Progenitor cell of endocrine pancreas (in vitro differentiated cells): ENCODE results near the gene CIB2. TPM values are rescaled to one million over a fixed set of nuclear protein-coding genes. Genes with fewer than 3 reads are reported as not detected.
A peak's percentile ranks its signal among the peaks of the same experiment; 100 is the strongest.

Experiments used
- DNase-seq: peaks from one replicate; pipeline ENCODE4 v3.0.0; 2021; ENCODE audit warnings: low spot score; ENCODE audit not compliant: unreplicated experiment
- H3K27ac Mint-ChIP-seq: 2 replicates; pipeline ENCODE4 v1.8.0; 2021; ENCODE audit warnings: mild to moderate bottlenecking, moderate library complexity, mixed read lengths
- H3K27me3 Mint-ChIP-seq: 2 replicates; pipeline ENCODE4 v1.8.0; 2021; ENCODE audit warnings: mixed read lengths
- H3K36me3 Mint-ChIP-seq: 2 replicates; pipeline ENCODE4 v1.8.0; 2022; ENCODE audit warnings: mixed read lengths; ENCODE audit not compliant: insufficient read depth
- H3K4me1 Mint-ChIP-seq: 2 replicates; pipeline ENCODE4 v1.8.0; 2021; ENCODE audit warnings: low read depth, mixed read lengths
- H3K4me3 Mint-ChIP-seq: 2 replicates; pipeline ENCODE4 v1.8.0; 2021; ENCODE audit warnings: low read depth, mild to moderate bottlenecking, moderate library complexity, mixed read lengths
- H3K9me3 Mint-ChIP-seq: 2 replicates; pipeline ENCODE4 v1.8.0; 2021; ENCODE audit warnings: low read depth, mixed read lengths
- total RNA-seq: library from RNA; stranded (reverse); gene quantifications from 2 replicates; pipeline ENCODE4 v1.2.1, GENCODE V29; 2021
- TF ChIP-seq, protein P1 (sequence below): fragments of 200-600 bp; sonication (generic); IDR thresholded peaks from one replicate; pipeline ENCODE4 v1.5.0; 2021; ENCODE audit warnings: antibody characterized with exemption, mild to moderate bottlenecking; ENCODE audit not compliant: unreplicated experiment

The CIB2 gene
- total RNA-seq, 1 donor from 2014 or later = 44.9 TPM

DNA sequence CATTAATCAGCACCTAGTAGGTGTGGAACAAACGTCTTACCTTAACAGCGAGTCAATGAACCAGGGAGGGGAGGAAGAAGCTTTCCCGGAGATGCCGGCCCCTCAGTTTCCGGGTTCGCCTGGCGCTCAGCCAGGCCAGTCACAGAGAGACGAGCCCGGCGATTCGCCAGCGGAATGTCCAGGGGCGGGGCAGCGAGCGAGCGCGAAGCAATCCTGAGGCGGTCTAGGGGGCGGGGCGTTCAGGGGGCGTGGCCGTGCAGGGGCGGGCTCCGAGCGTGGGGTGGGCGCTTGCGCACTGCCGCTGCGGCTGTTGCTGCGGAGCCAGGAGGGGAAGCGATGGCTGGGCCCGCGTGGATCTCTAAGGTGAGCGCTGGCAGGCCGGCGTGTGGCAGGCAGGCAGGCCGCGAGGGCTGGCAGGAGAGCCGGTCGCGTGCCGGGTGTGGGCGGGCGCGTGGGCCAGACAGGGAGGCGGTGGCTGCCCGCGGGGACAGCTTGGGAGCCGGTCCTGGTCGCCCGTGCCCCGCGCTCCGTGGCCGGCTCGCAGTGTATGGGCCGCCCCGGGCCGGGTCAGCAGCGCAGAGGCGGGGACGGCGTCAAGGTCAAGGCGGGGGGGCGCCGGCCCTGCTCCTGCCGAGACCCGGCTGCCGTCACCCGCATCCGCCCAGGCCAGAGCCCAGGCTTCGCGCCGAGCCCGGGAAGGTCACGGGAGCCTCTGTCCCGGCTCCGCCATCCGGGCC lies 18.0 kb upstream of the CIB2 start, which contains the start of gene IDH3A:
IDH3A (plus strand) TSS at position 295 of the 737 bp plus-strand sequence; CDS start at position 337, 42 bp downstream.
- TF ChIP-seq, protein P1, sequence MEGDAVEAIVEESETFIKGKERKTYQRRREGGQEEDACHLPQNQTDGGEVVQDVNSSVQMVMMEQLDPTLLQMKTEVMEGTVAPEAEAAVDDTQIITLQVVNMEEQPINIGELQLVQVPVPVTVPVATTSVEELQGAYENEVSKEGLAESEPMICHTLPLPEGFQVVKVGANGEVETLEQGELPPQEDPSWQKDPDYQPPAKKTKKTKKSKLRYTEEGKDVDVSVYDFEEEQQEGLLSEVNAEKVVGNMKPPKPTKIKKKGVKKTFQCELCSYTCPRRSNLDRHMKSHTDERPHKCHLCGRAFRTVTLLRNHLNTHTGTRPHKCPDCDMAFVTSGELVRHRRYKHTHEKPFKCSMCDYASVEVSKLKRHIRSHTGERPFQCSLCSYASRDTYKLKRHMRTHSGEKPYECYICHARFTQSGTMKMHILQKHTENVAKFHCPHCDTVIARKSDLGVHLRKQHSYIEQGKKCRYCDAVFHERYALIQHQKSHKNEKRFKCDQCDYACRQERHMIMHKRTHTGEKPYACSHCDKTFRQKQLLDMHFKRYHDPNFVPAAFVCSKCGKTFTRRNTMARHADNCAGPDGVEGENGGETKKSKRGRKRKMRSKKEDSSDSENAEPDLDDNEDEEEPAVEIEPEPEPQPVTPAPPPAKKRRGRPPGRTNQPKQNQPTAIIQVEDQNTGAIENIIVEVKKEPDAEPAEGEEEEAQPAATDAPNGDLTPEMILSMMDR = no peak

DNA sequence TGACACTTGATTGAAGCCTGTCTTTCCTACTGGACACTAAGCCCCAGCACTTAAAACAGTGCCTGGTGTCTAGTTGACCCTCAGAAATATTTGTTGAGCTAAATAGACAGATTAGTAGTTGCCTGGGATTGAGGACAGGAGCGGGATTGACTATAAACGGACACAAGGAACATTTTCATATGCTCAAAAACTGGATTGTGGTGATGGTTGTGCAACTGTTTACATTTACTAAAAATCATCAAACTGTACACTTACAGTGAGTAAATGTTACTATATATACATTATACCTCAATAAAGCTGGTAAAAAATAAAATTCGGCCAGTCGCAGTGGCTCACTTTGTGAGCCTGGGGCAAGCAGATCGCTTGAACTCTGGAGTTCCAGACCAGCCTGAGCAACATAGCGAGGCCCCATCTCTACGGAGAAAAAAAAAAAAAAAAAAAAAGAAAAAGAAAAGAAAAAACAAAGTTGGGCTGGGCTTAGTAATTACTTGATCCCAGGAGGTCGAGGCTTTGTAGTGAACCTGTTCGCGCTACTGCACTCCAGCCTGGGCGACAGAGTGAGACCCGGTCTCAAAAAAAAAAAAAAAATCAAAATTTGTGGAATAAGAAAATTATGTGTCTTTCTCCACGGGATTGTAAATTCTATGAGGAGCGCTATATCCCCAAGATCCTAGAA lies 17.3 kb upstream of the CIB2 start:
- peak overlapping the region; percentile 95 for H3K27ac Mint-ChIP-seq
- no peaks in the 10 kb centered on the region for H3K9me3 Mint-ChIP-seq
- H3K36me3 Mint-ChIP-seq = no peaks in the 10 kb centered on the region
- TF ChIP-seq, protein P1 = no peak
- peak overlapping the region; percentile 89 for H3K4me3 Mint-ChIP-seq
- no peaks in the 10 kb centered on the region for H3K27me3 Mint-ChIP-seq
- DNase-seq = no peak
- H3K4me1 Mint-ChIP-seq = peaks cover 11% of the 10 kb centered on the region

More for the DNA sequence above, 18.0 kb upstream of the CIB2 start, which contains the start of gene IDH3A:
- H3K27me3 Mint-ChIP-seq = no peaks in the 10 kb centered on the region
- H3K36me3 Mint-ChIP-seq = no peaks in the 10 kb centered on the region
- peak within 1 kb of the TSS; percentile 89 for H3K4me3 Mint-ChIP-seq
- DNase-seq = peak; percentile 98
- peaks cover 11% of the 10 kb centered on the region for H3K4me1 Mint-ChIP-seq
- H3K27ac Mint-ChIP-seq = peak within 1 kb of the TSS; percentile 95
- H3K9me3 Mint-ChIP-seq = no peaks in the 10 kb centered on the region

DNA sequence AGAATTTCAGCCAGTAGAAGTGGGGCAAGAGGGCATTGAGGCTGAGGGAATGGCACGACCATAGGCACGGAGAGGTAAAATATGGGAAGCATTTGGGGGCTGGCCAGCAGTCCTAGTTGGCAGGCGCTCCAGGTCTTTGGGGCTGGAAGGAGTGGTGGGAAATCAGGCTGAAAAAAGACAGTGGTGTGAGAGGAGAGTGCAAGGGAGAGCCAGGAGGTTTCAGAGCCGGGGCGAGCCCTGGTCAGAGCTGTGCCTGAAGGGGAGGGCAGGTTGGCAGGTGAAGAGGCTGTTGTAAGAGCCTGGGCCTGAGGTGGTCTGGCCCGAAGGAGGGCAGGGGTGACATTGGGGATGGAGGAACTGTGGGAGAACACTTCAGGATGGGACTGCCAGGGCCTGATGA lies 16.3 kb upstream of the CIB2 start:
- peak overlapping the region; percentile 54 for H3K4me3 Mint-ChIP-seq
- no peak for DNase-seq
- TF ChIP-seq, protein P1 = no peak
- H3K36me3 Mint-ChIP-seq = no peaks in the 10 kb centered on the region
- no peaks in the 10 kb centered on the region for H3K27me3 Mint-ChIP-seq
- peaks cover 11% of the 10 kb centered on the region for H3K4me1 Mint-ChIP-seq
- peak overlapping the region; percentile 23 for H3K27ac Mint-ChIP-seq
- no peaks in the 10 kb centered on the region for H3K9me3 Mint-ChIP-seq

DNA sequence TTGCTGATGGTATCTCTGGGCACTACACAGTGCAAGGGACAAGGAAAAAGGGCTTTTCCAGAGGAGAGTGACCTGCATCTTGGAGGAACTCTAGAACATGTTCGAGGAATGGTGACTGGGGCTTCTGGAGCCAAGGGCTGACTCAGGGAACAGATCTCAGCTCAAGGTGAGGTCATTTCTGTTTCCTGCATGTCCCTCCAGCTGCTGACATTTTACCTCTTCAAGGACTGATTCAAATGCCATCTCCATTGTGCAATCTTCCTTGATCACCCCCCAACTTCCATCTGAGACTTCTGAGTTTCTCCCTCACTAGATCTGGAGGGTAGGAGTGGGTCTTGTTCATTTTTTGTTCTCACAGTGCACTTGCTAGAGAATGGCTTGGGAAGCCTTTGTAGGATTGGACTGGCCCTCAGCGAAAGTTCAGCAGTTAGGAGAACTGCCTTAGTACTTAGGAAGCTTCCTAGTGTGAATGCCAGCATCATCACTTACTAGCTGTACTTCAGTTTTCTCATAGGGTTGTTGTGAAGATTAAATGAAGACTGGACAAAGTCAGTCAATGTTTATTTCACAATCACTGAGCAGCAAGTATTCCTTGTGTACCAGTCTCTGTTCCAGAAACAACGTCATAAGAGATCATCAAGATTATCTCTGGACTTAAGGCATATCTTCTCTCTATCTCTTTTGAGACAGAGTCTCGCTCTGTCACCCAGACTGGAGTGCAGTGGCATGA lies 15.3 kb upstream of the CIB2 start:
- Mint-ChIP-seq H3K36me3 (no peaks in the 10 kb centered on the region), H3K27ac (no peak overlapping the region), H3K27me3 (no peaks in the 10 kb centered on the region), H3K4me1 (peaks cover 11% of the 10 kb centered on the region), H3K9me3 (no peaks in the 10 kb centered on the region), H3K4me3 (no peak overlapping the region)
- DNase-seq = no peak
- TF ChIP-seq, protein P1 = no peak

DNA sequence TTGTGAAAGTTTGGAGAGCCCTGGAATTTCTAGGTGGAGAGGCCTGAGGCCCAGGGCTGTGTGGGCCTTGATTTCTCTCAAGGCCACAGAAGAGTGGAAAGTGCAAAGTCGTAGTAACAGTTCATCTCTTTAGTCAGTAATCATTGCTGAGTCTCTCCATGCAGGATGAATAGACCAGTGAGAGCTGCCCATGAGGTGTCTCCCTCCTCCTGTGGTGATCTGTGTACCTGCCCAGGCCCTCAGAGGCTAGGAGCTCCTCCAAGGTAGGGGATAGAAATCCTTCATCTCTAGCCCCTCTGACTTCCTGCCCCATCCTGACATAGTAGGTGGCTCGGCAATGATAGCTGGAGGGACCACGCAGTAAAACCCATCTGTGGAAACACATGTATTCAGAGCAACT lies 11.1 kb upstream of the CIB2 start:
- TF ChIP-seq, protein P1 = no peak
- no peaks in the 10 kb centered on the region for H3K36me3 Mint-ChIP-seq
- no peak overlapping the region for H3K27ac Mint-ChIP-seq
- DNase-seq = no peak
- no peak overlapping the region for H3K4me3 Mint-ChIP-seq
- H3K9me3 Mint-ChIP-seq = no peaks in the 10 kb centered on the region
- H3K27me3 Mint-ChIP-seq = no peaks in the 10 kb centered on the region
- H3K4me1 Mint-ChIP-seq = peaks cover 6% of the 10 kb centered on the region
